ENCODE data around the gene FOXK1.

- TF ChIP-seq RERE (CRISPR knock-in tag; IDR thresholded peaks at IDR 0.05; ENCODE audit: borderline replicate concordance), result no peak
- no peak for TF ChIP-seq POLR2A (conservative IDR thresholded peaks at IDR 0.05)
- no peak for TF ChIP-seq RAD21 (CRISPR knock-in tag; conservative IDR thresholded peaks at IDR 0.05 in 1 of 2, IDR thresholded peaks at IDR 0.05 in 1 of 2)
- no peak for TF ChIP-seq GTF3C2 (IDR thresholded peaks at IDR 0.05; ENCODE audit: borderline replicate concordance, extremely low read depth, insufficient read length)
- no peak for TF ChIP-seq TEAD2 (tag; IDR thresholded peaks at IDR 0.05)
- TF ChIP-seq FOXM1 (IDR thresholded peaks at IDR 0.05; ENCODE audit: low read depth), result no peak
- no peak for TF ChIP-seq FOXM1 (CRISPR knock-in tag; IDR thresholded peaks at IDR 0.05; ENCODE audit: low read depth)
- no peak for TF ChIP-seq ZFP30 (CRISPR knock-in tag; IDR thresholded peaks at IDR 0.05; ENCODE audit: borderline replicate concordance)
These were observed 16.4 kb upstream of the FOXK1 start for GRCh38 chr7:4665661-4666060.

Measured in K562 (cell line).